ENCODE data around the gene KIF3A. TPM values are rescaled to one million over a fixed set of nuclear protein-coding genes. Genes with fewer than 3 reads are reported as not detected.

KIF3A gene
- total RNA-seq, 1 experiment from 2014 or later = 12.7 TPM

DNA sequence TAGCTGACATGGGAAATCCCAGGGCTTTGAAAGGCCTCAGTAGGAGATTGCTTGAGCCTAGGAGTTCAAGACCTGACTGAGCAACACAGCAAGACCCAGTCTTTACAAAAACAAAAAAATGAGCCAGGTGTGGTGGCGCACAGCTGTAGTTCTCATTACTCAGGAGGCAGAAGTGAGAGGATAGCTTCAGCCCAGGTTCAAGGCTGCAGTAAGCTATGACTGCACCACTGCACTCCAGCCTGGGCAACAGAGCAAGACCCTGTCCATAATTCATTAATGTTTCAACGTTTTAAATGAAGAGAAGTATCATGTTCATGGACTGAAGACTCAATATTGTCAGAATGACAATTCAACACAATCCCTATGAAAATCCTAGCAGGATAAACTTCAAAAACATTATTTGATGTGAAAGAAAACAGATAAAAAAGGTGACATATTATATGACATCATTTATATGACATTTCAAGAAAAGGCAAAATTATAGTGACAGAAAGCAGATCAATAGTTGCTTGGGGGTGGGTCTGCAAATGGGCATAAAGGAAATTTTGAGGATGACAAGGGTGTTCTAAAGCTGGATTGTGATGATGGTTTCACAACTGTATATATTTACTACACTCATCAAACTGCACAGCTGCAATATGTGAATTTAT, 3.7 kb downstream of the KIF3A start:
- H3K79me2 ChIP-seq (ENCODE audit: insufficient read depth, low read length) = peaks cover 9% of the 10 kb centered on the region; the same call in 1 of the 2 replicates
- BruUV-seq (replicated peaks) = TSS peak; percentile 8
- H3K9ac ChIP-seq (ENCODE audit: low read length) = no peak overlapping the region
- H3K36me3 ChIP-seq (ENCODE audit: control insufficient read depth in 1 of 2, insufficient read depth in 2 of 2, low read length in 2 of 2) = no peaks in the 10 kb centered on the region
- no peak overlapping the region for H3K4me3 ChIP-seq (replicated peaks in 1 of 2; ENCODE audit: low read depth in 1 of 2, low read length in 2 of 2)
- H3K4me1 ChIP-seq (ENCODE audit: control insufficient read depth in 1 of 2, insufficient read depth in 2 of 2, low read length in 2 of 2) = peaks cover 4 to 20% of the 10 kb centered on the region in 2 experiments; a peak in 3 of 4 replicates
- no peaks in the 10 kb centered on the region for H3K27me3 ChIP-seq (ENCODE audit: insufficient read depth, low read length)
- H2AFZ ChIP-seq (ENCODE audit: low read depth, low read length, poor library complexity, severe bottlenecking) = no peak overlapping the region
- no peak overlapping the region for H3K27ac ChIP-seq (ENCODE audit: low read depth, low read length)
- H4K20me1 ChIP-seq (ENCODE audit: insufficient read depth) = no peaks in the 10 kb centered on the region
- TF ChIP-seq, protein P1, sequence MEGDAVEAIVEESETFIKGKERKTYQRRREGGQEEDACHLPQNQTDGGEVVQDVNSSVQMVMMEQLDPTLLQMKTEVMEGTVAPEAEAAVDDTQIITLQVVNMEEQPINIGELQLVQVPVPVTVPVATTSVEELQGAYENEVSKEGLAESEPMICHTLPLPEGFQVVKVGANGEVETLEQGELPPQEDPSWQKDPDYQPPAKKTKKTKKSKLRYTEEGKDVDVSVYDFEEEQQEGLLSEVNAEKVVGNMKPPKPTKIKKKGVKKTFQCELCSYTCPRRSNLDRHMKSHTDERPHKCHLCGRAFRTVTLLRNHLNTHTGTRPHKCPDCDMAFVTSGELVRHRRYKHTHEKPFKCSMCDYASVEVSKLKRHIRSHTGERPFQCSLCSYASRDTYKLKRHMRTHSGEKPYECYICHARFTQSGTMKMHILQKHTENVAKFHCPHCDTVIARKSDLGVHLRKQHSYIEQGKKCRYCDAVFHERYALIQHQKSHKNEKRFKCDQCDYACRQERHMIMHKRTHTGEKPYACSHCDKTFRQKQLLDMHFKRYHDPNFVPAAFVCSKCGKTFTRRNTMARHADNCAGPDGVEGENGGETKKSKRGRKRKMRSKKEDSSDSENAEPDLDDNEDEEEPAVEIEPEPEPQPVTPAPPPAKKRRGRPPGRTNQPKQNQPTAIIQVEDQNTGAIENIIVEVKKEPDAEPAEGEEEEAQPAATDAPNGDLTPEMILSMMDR (IDR thresholded peaks at IDR 0.05 in 2 of 3, conservative IDR thresholded peaks at IDR 0.05 in 1 of 3; ENCODE audit: borderline replicate concordance in 1 of 3, insufficient read depth in 1 of 3, low read depth in 2 of 3, low read length in 2 of 3) = no peak
- TF ChIP-seq POLR2AphosphoS5 (IDR thresholded peaks at IDR 0.05; ENCODE audit: low read depth, low read length) (no peak), SIN3A (IDR thresholded peaks at IDR 0.05; ENCODE audit: low read depth) (no peak), TCF7L2 (IDR thresholded peaks at IDR 0.05; ENCODE audit: borderline replicate concordance, extremely low read depth, insufficient read depth, insufficient read length) (no peak), POLR2A (IDR thresholded peaks at IDR 0.05; ENCODE audit: borderline replicate concordance, extremely low read depth, insufficient read depth, insufficient read length) (no peak), EZH2phosphoT487 (IDR thresholded peaks at IDR 0.05; ENCODE audit: borderline replicate concordance) (no peak), EZH2 (IDR thresholded peaks at IDR 0.05) (no peak), JUND (IDR thresholded peaks at IDR 0.05) (no peak)
- TF ChIP-seq, protein P2, sequence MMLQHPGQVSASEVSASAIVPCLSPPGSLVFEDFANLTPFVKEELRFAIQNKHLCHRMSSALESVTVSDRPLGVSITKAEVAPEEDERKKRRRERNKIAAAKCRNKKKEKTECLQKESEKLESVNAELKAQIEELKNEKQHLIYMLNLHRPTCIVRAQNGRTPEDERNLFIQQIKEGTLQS (IDR thresholded peaks at IDR 0.05) = no peak
- TF ChIP-seq, protein P3, sequence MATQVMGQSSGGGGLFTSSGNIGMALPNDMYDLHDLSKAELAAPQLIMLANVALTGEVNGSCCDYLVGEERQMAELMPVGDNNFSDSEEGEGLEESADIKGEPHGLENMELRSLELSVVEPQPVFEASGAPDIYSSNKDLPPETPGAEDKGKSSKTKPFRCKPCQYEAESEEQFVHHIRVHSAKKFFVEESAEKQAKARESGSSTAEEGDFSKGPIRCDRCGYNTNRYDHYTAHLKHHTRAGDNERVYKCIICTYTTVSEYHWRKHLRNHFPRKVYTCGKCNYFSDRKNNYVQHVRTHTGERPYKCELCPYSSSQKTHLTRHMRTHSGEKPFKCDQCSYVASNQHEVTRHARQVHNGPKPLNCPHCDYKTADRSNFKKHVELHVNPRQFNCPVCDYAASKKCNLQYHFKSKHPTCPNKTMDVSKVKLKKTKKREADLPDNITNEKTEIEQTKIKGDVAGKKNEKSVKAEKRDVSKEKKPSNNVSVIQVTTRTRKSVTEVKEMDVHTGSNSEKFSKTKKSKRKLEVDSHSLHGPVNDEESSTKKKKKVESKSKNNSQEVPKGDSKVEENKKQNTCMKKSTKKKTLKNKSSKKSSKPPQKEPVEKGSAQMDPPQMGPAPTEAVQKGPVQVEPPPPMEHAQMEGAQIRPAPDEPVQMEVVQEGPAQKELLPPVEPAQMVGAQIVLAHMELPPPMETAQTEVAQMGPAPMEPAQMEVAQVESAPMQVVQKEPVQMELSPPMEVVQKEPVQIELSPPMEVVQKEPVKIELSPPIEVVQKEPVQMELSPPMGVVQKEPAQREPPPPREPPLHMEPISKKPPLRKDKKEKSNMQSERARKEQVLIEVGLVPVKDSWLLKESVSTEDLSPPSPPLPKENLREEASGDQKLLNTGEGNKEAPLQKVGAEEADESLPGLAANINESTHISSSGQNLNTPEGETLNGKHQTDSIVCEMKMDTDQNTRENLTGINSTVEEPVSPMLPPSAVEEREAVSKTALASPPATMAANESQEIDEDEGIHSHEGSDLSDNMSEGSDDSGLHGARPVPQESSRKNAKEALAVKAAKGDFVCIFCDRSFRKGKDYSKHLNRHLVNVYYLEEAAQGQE (IDR thresholded peaks at IDR 0.05; ENCODE audit: low read depth) = no peak
- intact Hi-C loops (cut with micrococcal nuclease) = no loop called here
- H3K9me2 ChIP-seq (ENCODE audit: insufficient read depth) = no peaks in the 10 kb centered on the region
- ATAC-seq (no peak), DNase-seq (ENCODE audit: low read depth, low spot score) (no peak)
- H3K9me3 ChIP-seq (ENCODE audit: control insufficient read depth in 1 of 2, insufficient read depth in 1 of 2, low read depth in 1 of 2, low read length in 2 of 2) = no peaks in the 10 kb centered on the region
- ChIA-PET RAD21 (ENCODE audit: low non-redundant PET in 1 of 2, low total read pairs in 2 of 2, uncharacterized antibody in 2 of 2, unreplicated experiment in 2 of 2) (no interaction called here), CTCF (no interaction called here), POLR2A (no interaction called here)
- H3K4me2 ChIP-seq (ENCODE audit: low read length) = no peak overlapping the region
